Measurements from ENCODE around the gene LY6G6D.
A peak's percentile ranks its signal among the peaks of the same experiment; 100 is the strongest.

The LY6G6D gene

GRCh38 chr6:31720196-31720770 is 5.1 kb downstream of the LY6G6D start:
- TF ChIP-seq Cebpa-rat (IDR thresholded peaks at IDR 0.05), result no peak
- H4K20me1 ChIP-seq, result peaks cover 0 to 4% (median 0%) of the 10 kb centered on the region in 11 experiments; a peak in 1 of 22 replicates
- no peak overlapping the region for H3K9ac ChIP-seq
- peaks cover 0 to 11% (median 0%) of the 10 kb centered on the region in 11 experiments; a peak in 7 of 22 replicates for H3K36me3 ChIP-seq
- no peaks in the 10 kb centered on the region for H3K9me3 ChIP-seq (replicated peaks in 1 of 11)
- no peak overlapping the region for H3K4me3 ChIP-seq
- H3K4me1 ChIP-seq, result peaks cover 22 to 50% (median 39%) of the 10 kb centered on the region in 10 experiments
- no peaks in the 10 kb centered on the region for H3K27me3 ChIP-seq
- H3K4me2 ChIP-seq, result peak overlapping the region in 4 of 11 experiments; percentile 29 to 98 (median 78); a peak in 2 of 22 replicates
- H3K27ac ChIP-seq, result no peak overlapping the region

- TF ChIP-seq Cebpa-rat (IDR thresholded peaks at IDR 0.05), result no peak
- peak within 1 kb of the TSS in 9 of 11 experiments; percentile 26 to 99 (median 98); a peak in 17 of 22 replicates for H3K4me2 ChIP-seq
- no peaks in the 10 kb centered on the region for H3K27me3 ChIP-seq
- no peak within 1 kb of the TSS for H3K4me3 ChIP-seq
- H3K36me3 ChIP-seq, result peaks cover 0 to 22% (median 10%) of the 10 kb centered on the region in 11 experiments; a peak in 15 of 22 replicates
- no peak within 1 kb of the TSS; a peak in 2 of 22 replicates for H3K9ac ChIP-seq
- H3K27ac ChIP-seq, result peak within 1 kb of the TSS in 5 of 11 experiments; percentile 64 to 86 (median 75); a peak in 6 of 22 replicates
- H3K4me1 ChIP-seq, result peaks cover 34 to 58% (median 50%) of the 10 kb centered on the region in 10 experiments
- H4K20me1 ChIP-seq, result peaks cover 0 to 4% (median 0%) of the 10 kb centered on the region in 11 experiments; a peak in 1 of 22 replicates
- no peaks in the 10 kb centered on the region for H3K9me3 ChIP-seq (replicated peaks in 1 of 11)
Measured at GRCh38 chr6:31721351-31722020, 6.3 kb downstream of the LY6G6D start, which contains the start of gene LY6G6C. Gene LY6G6C, minus strand, starts transcription at chr6:31721746. Its CDS starts 67 bp downstream, at chr6:31721679.

DNA sequence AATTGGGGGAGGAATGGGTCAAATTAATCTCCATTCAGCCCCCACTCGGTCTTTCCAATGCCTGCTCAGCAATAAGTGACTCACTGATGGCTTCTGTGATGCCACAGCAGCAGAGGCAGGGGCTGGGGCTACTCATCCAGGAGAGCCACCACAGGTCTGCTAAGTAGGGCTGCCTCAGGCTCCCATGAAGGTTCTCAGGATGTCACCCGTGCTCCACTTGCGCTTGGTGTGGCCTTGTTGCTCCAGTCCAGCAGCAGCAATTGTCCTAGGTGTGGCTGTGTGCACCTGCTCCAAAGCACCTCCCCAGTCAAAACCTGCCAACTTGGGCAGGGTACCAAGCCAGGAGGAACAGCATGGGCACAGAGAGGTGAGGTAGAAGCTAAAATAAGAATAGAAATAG is 7.0 kb downstream of the LY6G6D start:
- Histone ChIP-seq H3K36me3 (peaks cover 0 to 28% (median 17%) of the 10 kb centered on the region in 11 experiments; a peak in 16 of 22 replicates), H3K27ac (peak overlapping the region in 3 of 11 experiments; percentile 42 to 75 (median 64); a peak in 5 of 22 replicates), H3K4me2 (peak overlapping the region in 9 of 11 experiments; percentile 26 to 99 (median 98); a peak in 16 of 22 replicates), H3K9me3 (replicated peaks in 1 of 11) (no peaks in the 10 kb centered on the region), H3K4me1 (peaks cover 41 to 65% (median 57%) of the 10 kb centered on the region in 10 experiments), H4K20me1 (peaks cover 0 to 4% (median 0%) of the 10 kb centered on the region in 11 experiments; a peak in 2 of 22 replicates), H3K4me3 (no peak overlapping the region), H3K9ac (no peak overlapping the region; a peak in 2 of 22 replicates), H3K27me3 (no peaks in the 10 kb centered on the region)
- no peak for TF ChIP-seq Cebpa-rat (IDR thresholded peaks at IDR 0.05)

DNA sequence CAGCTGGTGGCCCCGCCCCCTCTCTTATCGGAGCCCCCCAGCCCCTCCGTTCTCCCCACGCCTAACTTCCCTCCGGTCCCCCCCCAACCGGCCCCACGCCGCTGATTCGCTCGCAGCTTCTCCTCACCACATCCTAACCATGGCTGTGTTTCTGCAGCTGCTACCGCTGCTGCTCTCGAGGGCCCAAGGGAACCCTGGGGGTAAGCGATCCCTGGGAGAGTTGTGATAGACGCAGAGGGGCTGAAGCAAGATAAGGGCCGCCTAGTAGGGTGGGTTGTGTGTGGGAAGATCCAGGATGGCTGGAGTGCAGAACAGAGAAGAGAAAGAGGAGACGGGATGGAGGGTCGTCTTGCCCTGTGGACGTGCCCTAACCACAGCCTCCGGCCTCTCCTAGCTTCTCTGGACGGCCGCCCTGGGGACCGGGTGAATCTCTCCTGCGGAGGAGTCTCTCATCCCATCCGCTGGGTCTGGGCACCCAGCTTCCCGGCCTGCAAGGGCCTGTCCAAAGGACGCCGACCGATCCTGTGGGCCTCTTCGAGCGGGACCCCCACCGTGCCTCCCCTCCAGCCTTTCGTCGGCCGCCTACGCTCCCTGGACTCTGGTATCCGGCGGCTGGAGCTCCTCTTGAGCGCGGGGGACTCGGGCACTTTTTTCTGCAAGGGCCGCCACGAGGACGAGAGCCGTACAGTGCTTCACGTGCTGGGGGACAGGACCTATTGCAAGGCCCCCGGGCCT is 8.3 kb downstream of the LY6G6D start, which contains the start of gene MPIG6B:
Gene MPIG6B (plus strand): TSS at position 129 of the 735 bp plus-strand sequence. CDS start 11 bp downstream, at position 140.
- peak within 1 kb of the TSS; percentile 92 to 100 (median 98) for H3K4me2 ChIP-seq
- H3K27me3 ChIP-seq, result no peaks in the 10 kb centered on the region
- H3K27ac ChIP-seq, result peak within 1 kb of the TSS in 10 of 11 experiments; percentile 9 to 88 (median 79); a peak in 20 of 22 replicates
- peak within 1 kb of the TSS in 9 of 10 experiments; percentile 8 to 53 (median 48); a peak in 15 of 20 replicates for H3K4me3 ChIP-seq
- H4K20me1 ChIP-seq, result peaks cover 0 to 10% (median 0%) of the 10 kb centered on the region in 11 experiments; a peak in 4 of 22 replicates
- TF ChIP-seq Cebpa-rat (IDR thresholded peaks at IDR 0.05), result peak in 4 of 11 experiments; percentile 66 to 87 (median 69); a peak in 7 of 22 replicates
- H3K9me3 ChIP-seq (replicated peaks in 1 of 11), result 0 out of 22 replicates have a peak, but pooled peaks cover 0 to 3% (median 0%) of the 10 kb centered on the region in 11 experiments
- peaks cover 50 to 77% (median 69%) of the 10 kb centered on the region in 10 experiments for H3K4me1 ChIP-seq
- H3K9ac ChIP-seq, result peak within 1 kb of the TSS; percentile 22 to 79 (median 72); a peak in 18 of 22 replicates
- peaks cover 0 to 30% (median 19%) of the 10 kb centered on the region in 11 experiments; a peak in 16 of 22 replicates for H3K36me3 ChIP-seq

DNA sequence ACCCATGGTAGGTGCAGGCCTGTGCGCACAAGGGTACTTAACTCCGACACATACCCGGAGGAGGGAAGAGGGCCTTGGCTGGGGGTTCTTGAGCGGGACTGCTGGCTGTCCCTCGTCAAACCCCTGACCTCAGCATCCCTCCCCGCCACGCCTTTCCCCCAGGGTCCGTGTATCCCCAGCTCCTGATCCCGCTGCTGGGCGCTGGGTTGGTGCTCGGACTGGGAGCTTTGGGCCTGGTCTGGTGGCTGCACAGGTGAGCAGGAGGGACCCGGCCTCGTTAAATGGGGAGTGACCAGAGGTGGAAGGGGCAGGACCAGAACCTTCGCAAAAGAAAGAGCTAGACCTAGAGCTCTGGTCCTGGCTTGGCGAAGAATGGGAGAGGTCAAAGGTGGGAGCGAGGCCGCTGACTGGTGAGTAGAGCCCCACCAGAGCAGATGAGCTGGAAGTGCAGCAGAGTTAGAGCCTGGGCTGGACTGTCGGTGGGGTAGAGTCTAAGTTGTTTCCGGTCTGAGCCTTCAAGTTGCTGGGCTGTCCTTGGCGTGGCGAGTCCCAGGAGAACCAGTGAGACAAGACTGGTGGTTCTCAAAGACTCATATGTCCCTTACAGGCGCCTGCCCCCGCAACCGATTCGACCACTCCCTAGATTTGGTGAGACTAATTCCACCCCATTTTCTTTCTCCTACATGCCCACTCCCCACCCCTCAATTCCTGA is 9.0 kb downstream of the LY6G6D start:
- Histone ChIP-seq H3K4me3 (peak overlapping the region in 8 of 10 experiments; percentile 28 to 53 (median 48); a peak in 12 of 20 replicates), H3K9me3 (replicated peaks in 1 of 11) (0 out of 22 replicates have a peak, but pooled peaks cover 0 to 3% (median 0%) of the 10 kb centered on the region in 11 experiments), H4K20me1 (peaks cover 0 to 16% (median 0%) of the 10 kb centered on the region in 11 experiments; a peak in 7 of 22 replicates), H3K27ac (peak overlapping the region in 9 of 11 experiments; percentile 38 to 88 (median 79); a peak in 18 of 22 replicates), H3K9ac (peak overlapping the region in 8 of 11 experiments; percentile 38 to 79 (median 74); a peak in 15 of 22 replicates), H3K4me1 (peaks cover 57 to 85% (median 76%) of the 10 kb centered on the region in 10 experiments), H3K36me3 (peaks cover 0 to 30% (median 20%) of the 10 kb centered on the region in 11 experiments; a peak in 16 of 22 replicates), H3K4me2 (peak overlapping the region; percentile 92 to 100 (median 98)), H3K27me3 (no peaks in the 10 kb centered on the region)
- TF ChIP-seq Cebpa-rat (IDR thresholded peaks at IDR 0.05), result no peak

DNA sequence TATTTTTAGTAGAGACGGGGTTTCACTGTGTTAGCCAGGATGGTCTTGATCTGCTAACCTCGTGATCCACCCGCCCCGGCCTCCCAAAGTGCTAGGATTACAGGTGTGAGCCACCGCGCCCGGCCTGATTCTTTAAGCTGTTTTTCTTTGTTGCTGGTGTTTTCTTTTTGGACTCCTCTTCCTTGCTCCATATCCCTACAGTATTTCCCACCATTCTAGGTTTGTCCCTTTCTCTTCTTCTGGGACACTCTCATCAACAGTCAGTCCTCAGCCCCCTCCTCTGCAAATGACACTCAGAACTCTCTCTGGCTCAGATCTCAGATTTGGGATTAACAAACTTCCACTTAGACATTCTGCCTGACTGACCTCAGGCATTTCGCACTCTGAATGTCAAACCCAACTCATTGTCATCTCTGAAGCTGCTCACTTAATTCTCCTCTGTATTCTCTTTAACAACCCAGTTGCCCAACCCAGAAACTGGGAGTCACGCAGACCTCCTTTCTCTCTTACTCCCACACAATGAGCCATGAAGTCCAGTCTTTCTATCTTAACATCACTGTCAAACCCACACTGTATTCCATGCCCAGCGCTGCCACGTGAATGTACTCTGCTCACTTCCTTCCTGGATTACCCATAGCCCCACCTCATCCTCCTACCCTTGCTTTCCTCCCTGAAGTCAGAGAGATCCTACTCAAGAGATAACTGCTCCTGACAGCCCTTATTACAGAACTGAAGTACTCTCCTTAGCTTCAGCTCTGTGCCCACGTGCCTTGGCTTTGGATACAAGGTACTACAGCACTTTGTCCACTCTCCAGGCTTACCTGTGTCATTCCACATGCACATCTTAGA is 10.6 kb downstream of the LY6G6D start:
- H3K9me3 ChIP-seq (replicated peaks in 1 of 11), result 0 out of 22 replicates have a peak, but pooled peaks cover 0 to 3% (median 0%) of the 10 kb centered on the region in 11 experiments
- peaks cover 5 to 35% (median 25%) of the 10 kb centered on the region in 11 experiments; a peak in 21 of 22 replicates for H3K36me3 ChIP-seq
- peak overlapping the region in 9 of 11 experiments; percentile 6 to 48 (median 29); a peak in 9 of 22 replicates for H3K9ac ChIP-seq
- H3K4me3 ChIP-seq, result 0 out of 20 replicates have a peak overlapping the region, but pooled peaks of 1 of the 10 experiments have one; percentile 18
- no peak for TF ChIP-seq Cebpa-rat (IDR thresholded peaks at IDR 0.05)
- no peaks in the 10 kb centered on the region for H3K27me3 ChIP-seq
- peak overlapping the region; percentile 92 to 100 (median 98) for H3K4me2 ChIP-seq
- peaks cover 63 to 94% (median 85%) of the 10 kb centered on the region in 10 experiments for H3K4me1 ChIP-seq
- H4K20me1 ChIP-seq, result peaks cover 0 to 24% (median 6%) of the 10 kb centered on the region in 11 experiments; a peak in 18 of 22 replicates
- H3K27ac ChIP-seq, result peak overlapping the region; percentile 1 to 88 (median 84); a peak in 17 of 22 replicates
